ENCODE measurements around the gene RAPGEF2.

RAPGEF2 gene

GRCh38 chr4:159097785-159098184, 5.1 kb upstream of the RAPGEF2 start (continued):
- no peak for TF ChIP-seq ZFP30 (CRISPR knock-in tag; IDR thresholded peaks at IDR 0.05)
- no peak for TF ChIP-seq TSHZ2 (CRISPR knock-in tag; IDR thresholded peaks at IDR 0.05)
- no peak for TF ChIP-seq TOX (CRISPR knock-in tag; IDR thresholded peaks at IDR 0.05; ENCODE audit: borderline replicate concordance)
- no peak for TF ChIP-seq BACH2 (CRISPR knock-in tag; IDR thresholded peaks at IDR 0.05; ENCODE audit: borderline replicate concordance)

GRCh38 chr4:159098482-159099127, 4.3 kb upstream of the RAPGEF2 start:
- ATAC-seq, result no peak
- TF ChIP-seq CSDC2 (CRISPR knock-in tag; IDR thresholded peaks at IDR 0.05), result no peak
- no peak for TF ChIP-seq TOX (CRISPR knock-in tag; IDR thresholded peaks at IDR 0.05; ENCODE audit: borderline replicate concordance)
- no peak for TF ChIP-seq CSRNP3 (CRISPR knock-in tag; IDR thresholded peaks at IDR 0.05)
- no peak for TF ChIP-seq ARNTL (CRISPR knock-in tag; IDR thresholded peaks at IDR 0.05; ENCODE audit: borderline replicate concordance, low read depth)
- TF ChIP-seq PPARA (CRISPR knock-in tag; IDR thresholded peaks at IDR 0.05; ENCODE audit: borderline replicate concordance), result no peak
- TF ChIP-seq ZNF70 (CRISPR knock-in tag; IDR thresholded peaks at IDR 0.05), result no peak
- TF ChIP-seq ZFP3 (CRISPR knock-in tag; IDR thresholded peaks at IDR 0.05), result no peak
- TF ChIP-seq ZNF565 (CRISPR knock-in tag; conservative IDR thresholded peaks at IDR 0.05; ENCODE audit: low read depth), result no peak
- no peak for TF ChIP-seq OSR1 (CRISPR knock-in tag; IDR thresholded peaks at IDR 0.05)
- no peak for TF ChIP-seq TCF4 (CRISPR knock-in tag; IDR thresholded peaks at IDR 0.05; ENCODE audit: borderline replicate concordance)
- TF ChIP-seq TSHZ2 (CRISPR knock-in tag; IDR thresholded peaks at IDR 0.05), result no peak
- no peak for TF ChIP-seq POU6F1 (CRISPR knock-in tag; IDR thresholded peaks at IDR 0.05; ENCODE audit: borderline replicate concordance, low read depth)
- no peak for TF ChIP-seq ZNF8 (CRISPR knock-in tag; IDR thresholded peaks at IDR 0.05)
- TF ChIP-seq SNAI2 (CRISPR knock-in tag; IDR thresholded peaks at IDR 0.05), result no peak
- no peak for TF ChIP-seq BACH2 (CRISPR knock-in tag; IDR thresholded peaks at IDR 0.05; ENCODE audit: borderline replicate concordance)
- no peak for TF ChIP-seq GLIS3 (CRISPR knock-in tag; IDR thresholded peaks at IDR 0.05)

- TF ChIP-seq TCF4 (CRISPR knock-in tag; IDR thresholded peaks at IDR 0.05; ENCODE audit: borderline replicate concordance), result no peak
- TF ChIP-seq ESRRG (CRISPR knock-in tag; IDR thresholded peaks at IDR 0.05), result no peak
- TF ChIP-seq ZFP30 (CRISPR knock-in tag; IDR thresholded peaks at IDR 0.05), result no peak
- no peak for TF ChIP-seq ZNF8 (CRISPR knock-in tag; IDR thresholded peaks at IDR 0.05)
- peak; percentile 12 for ATAC-seq
These were observed 774 bp upstream of the RAPGEF2 start for GRCh38 chr4:159101988-159102621.
